AG09309 (cell line): Measurements from ENCODE around the gene CCBE1.

Source experiments
- DNase-seq: peaks from one replicate; pipeline ENCODE4 v3.0.0-alpha.2; 2010; ENCODE audit warnings: low read depth
- H3K4me3 ChIP-seq: 2 replicates; pipeline ENCODE4 v1.5.1; 2011; ENCODE audit warnings: mild to moderate bottlenecking, low read depth, low read length, moderate library complexity; ENCODE audit not compliant: control insufficient read depth
- CTCF ChIP-seq: IDR thresholded peaks from 2 replicates; pipeline ENCODE4 v1.5.1; 2011; ENCODE audit warnings: mild to moderate bottlenecking, low read depth, low read length, inconsistent platforms; ENCODE audit not compliant: insufficient read depth, control insufficient read depth; ENCODE audit errors: missing control alignments

The CCBE1 gene

GRCh38 chr18:59643740-59644139 lies 53.5 kb downstream of the CCBE1 start:
- no peak overlapping the region for H3K4me3 ChIP-seq
- no peak for DNase-seq
- TF ChIP-seq CTCF = no peak

- no peak for DNase-seq
- H3K4me3 ChIP-seq = no peak overlapping the region
- TF ChIP-seq CTCF = no peak
Measured at GRCh38 chr18:59640721-59641120, 56.5 kb downstream of the CCBE1 start.

- no peak overlapping the region for H3K4me3 ChIP-seq
- no peak for TF ChIP-seq CTCF
- no peak for DNase-seq
Measured at GRCh38 chr18:59639821-59640220, 57.4 kb downstream of the CCBE1 start.

- H3K4me3 ChIP-seq = no peak overlapping the region
- DNase-seq = no peak
- TF ChIP-seq CTCF = no peak
Measured at GRCh38 chr18:59639136-59639535, 58.1 kb downstream of the CCBE1 start.

GRCh38 chr18:59633961-59634485 lies 63.2 kb downstream of the CCBE1 start:
- no peak overlapping the region for H3K4me3 ChIP-seq
- no peak for DNase-seq
- TF ChIP-seq CTCF = no peak

- H3K4me3 ChIP-seq = no peak overlapping the region
- DNase-seq = no peak
- no peak for TF ChIP-seq CTCF
Measured at GRCh38 chr18:59633317-59633716, 63.9 kb downstream of the CCBE1 start.
